HG03354 (cell line): ENCODE data around the gene NPIPA8.
"Not testable (repeated sequence)": the region's sequence is repeated elsewhere in the genome, so short reads cannot be mapped to it uniquely, and the experiment has no call there.

ENCODE experiments used
- ATAC-seq: cut with Tn5 transposase; IDR thresholded peaks from one replicate; pipeline ENCODE4 v1.9.1; 2021; ENCODE audit warnings: mild to moderate bottlenecking; ENCODE audit not compliant: unreplicated experiment, poor library complexity, severe bottlenecking

NPIPA8 gene

DNA sequence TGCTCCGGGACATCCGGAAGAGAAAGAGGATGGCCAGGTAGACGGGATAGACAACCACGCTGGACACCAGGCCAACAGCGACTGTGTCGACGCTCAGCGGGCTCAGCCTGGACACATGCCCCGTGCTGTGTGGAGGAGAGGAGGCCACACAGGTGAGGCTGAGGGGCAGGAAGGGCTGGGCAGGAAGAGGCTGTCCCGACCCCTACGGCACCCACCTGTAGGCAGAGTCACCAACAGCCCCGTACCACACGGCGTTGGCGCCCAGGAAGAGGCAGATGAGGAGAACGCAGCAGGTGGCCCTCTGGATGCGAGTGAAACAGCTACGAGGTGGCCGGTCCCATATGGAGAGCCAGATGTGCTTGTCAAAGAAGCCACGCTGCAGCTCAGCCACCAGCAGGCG lies at the start of gene NPIPA8:
TSS of gene NPIPA8 (minus strand) at position 101 of the 400 bp plus-strand sequence. CDS start 4,074 bp downstream, outside the sequence.
- not testable (repeated sequence) for ATAC-seq

DNA sequence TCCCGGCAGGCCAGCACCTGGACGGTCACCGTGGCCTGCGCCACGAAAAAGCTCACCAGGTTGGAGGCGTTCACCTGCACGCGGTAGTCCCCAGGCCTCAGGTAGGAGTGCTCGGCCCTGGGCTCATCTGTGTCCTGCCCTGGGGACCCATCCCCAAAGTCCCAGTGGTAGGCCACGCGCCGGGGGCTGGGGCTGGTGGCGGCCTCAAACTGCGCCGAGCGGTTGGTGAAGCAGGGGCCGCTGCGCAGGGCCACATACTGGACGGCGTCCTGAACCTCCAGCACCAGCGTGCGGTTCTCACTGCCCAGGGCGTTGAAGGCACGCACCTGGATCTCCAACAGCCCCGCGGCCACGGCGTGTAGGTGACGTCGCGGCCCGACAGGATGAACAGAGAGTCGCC lies 48.7 kb upstream of the NPIPA8 start:
- not testable (repeated sequence) for ATAC-seq

- ATAC-seq: not testable (repeated sequence)
These were observed 48.3 kb upstream of the NPIPA8 start for GRCh38 chr16:18384869-18385268.

- not testable (repeated sequence) for ATAC-seq
These were observed 47.6 kb upstream of the NPIPA8 start for GRCh38 chr16:18384098-18384636.

DNA sequence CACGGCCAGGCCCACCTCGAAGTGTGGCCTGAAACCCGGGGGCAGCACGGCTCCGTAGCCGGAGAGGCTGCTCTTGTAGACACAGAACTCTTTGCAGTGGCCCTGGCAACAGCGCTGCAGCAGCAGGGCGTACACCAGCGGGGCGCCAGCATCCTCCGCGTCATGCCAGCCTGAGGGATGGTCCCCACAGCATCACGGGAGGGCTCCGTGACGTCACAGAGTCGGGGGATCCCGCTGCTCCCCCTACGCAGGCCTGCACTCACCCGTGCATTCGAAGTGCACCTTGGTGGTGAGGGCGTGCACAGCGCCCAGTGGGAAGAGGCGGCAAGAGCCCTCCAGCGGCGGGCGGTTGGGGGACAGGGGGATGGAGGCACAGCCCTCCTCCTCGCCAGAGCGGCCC lies 46.2 kb upstream of the NPIPA8 start:
- ATAC-seq: not testable (repeated sequence)

GRCh38 chr16:18347742-18348141 lies 11.2 kb upstream of the NPIPA8 start:
- not testable (repeated sequence) for ATAC-seq

- not testable (repeated sequence) for ATAC-seq
These were observed 10.5 kb upstream of the NPIPA8 start for GRCh38 chr16:18346993-18347392.

- ATAC-seq: not testable (repeated sequence)
These were observed 8.1 kb upstream of the NPIPA8 start for GRCh38 chr16:18344634-18345033.

DNA sequence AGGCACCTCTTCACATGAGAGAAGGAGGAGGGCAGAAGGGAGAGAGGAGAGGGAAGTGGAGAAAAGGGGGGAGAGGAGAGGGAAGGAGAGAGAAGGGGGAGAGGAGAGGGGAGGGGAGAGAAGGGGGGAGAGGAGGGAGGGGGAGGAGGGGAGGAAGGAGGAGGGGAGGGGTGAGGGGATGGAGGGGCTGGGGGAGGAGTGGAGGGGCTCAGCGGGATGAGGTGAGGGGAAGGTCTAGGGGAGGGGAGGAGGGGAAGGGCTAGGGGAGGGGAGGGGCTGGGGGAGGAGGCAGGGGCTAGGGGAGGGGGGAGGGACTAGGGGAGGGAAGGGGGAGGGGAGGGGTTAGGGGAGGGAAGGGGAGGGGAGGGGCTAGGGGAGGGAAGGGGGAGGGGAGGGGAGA lies 5.5 kb upstream of the NPIPA8 start:
- ATAC-seq: not testable (repeated sequence)

DNA sequence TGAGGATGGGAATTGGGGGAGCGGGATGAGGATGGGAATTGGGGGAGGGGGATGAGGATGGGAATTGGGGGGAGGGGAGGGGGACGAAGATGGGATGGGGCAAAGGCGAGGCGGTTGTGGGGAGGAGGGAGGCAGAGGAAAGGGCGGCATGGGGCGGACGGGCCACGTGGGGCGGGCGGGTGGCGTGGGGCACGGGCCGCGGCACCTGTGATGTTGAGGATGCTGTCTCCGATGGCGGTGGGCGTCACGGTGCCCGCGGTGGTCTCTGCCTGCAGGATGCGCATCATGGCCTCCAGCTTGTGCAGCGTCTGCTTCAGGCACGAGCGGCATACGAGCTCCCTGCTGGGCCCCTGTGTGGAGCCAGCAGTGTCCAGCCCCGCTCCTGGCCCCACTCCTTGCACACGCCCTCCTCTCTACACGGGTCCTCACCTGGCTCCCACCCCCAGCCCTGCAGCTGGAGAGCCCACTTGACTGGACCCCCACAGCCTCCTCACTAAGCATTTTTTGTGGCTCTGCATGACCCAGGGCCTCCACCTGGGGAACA lies 5.0 kb upstream of the NPIPA8 start:
- not testable (repeated sequence) for ATAC-seq

DNA sequence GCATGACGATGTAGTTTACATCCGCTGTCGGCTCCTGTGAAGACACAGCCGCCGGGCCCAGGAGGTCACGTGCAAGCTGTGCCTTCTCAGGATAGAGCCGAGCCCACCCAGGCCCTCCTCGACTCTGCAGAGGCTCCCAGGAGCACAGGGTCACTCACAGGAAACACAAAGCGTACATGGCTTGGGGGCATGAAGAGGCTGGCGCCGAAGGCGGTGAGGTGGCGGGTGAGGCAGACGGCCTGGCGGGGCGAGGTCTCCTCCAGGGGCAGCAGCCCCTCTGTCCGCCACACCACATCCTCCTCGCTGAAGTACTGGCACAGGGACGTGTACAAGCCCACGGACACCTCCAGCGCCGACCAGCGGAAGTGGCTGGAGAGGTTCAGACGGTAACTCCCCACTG lies 2.7 kb upstream of the NPIPA8 start:
- ATAC-seq: not testable (repeated sequence)

- ATAC-seq: not testable (repeated sequence)
These were observed 24.7 kb downstream of the NPIPA8 start for GRCh38 chr16:18311811-18312210.

DNA sequence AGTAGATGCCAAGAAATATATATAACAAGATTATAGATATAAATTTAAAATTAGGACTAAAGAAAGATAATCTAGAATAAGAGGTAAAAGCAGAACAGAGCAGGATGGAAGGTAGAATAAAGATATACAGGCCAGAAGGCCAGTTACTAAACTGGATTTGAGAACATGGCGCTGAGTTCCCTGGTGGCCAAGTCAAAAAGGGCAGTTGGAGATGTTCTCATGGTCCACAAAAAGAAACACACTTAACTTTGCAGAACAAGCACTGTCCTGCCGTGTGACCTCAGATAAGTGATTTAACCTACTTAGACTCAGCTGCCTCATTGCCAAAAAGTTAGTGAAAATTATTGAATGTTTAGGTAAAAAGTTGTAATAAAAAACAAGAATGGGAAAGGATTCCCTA lies 27.4 kb downstream of the NPIPA8 start:
- not testable (repeated sequence) for ATAC-seq

GRCh38 chr16:18307241-18307640 lies 29.3 kb downstream of the NPIPA8 start:
- not testable (repeated sequence) for ATAC-seq

GRCh38 chr16:18306066-18306465 lies 30.5 kb downstream of the NPIPA8 start:
- ATAC-seq: not testable (repeated sequence)

DNA sequence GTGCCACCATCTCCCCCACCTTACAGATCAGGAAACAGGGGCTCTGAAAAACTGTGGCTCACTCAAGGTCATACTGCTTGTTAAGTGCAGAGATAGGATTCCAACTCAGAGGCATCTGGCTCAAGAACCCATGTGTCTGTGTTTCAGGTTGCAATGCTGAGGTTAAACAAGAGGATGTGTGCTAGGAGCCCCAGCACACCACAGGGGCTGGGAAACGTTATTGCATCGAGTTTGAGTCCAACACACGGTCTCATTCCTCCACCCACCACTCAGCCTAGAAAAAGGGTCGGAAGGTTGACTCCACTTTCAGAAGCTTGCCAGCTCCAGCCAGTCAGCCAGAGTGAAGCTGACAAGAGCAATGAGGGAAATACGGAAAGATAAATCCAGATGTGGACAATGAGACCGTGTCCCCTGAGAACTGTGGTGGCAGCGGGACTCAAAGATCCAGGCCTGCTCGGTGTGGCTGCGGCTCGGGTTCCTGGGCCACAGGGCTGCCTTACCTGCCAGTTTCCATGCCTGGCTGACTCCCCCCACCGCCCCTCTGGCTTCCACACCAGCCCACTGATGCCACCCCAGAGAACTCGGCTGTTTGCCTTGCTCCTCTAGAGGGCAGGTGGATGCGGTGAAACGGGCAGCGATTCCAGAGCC lies 33.4 kb downstream of the NPIPA8 start:
- ATAC-seq: not testable (repeated sequence)

GRCh38 chr16:18297714-18298113 lies 38.8 kb downstream of the NPIPA8 start:
- ATAC-seq: not testable (repeated sequence)

- not testable (repeated sequence) for ATAC-seq
These were observed 39.6 kb downstream of the NPIPA8 start for GRCh38 chr16:18296931-18297330.

DNA sequence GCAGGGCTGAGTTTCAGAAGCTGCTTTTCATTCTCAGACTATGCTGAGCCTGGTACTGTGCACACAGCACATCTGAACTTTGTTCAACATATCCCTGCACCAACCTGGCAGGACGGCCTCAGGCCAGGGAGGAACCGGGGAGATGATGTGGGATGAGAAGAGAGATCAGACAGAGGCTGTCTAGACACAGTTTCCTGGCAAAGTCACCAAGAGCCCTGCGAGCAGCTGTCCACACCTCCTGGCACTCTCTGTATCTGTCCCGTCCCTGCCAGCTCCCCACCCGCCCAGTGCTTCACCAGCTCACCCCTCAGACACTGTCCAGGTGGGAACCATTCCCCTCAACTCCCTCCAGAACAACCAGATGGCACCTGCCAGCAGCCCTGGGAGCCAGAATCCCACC lies 42.2 kb downstream of the NPIPA8 start:
- not testable (repeated sequence) for ATAC-seq

DNA sequence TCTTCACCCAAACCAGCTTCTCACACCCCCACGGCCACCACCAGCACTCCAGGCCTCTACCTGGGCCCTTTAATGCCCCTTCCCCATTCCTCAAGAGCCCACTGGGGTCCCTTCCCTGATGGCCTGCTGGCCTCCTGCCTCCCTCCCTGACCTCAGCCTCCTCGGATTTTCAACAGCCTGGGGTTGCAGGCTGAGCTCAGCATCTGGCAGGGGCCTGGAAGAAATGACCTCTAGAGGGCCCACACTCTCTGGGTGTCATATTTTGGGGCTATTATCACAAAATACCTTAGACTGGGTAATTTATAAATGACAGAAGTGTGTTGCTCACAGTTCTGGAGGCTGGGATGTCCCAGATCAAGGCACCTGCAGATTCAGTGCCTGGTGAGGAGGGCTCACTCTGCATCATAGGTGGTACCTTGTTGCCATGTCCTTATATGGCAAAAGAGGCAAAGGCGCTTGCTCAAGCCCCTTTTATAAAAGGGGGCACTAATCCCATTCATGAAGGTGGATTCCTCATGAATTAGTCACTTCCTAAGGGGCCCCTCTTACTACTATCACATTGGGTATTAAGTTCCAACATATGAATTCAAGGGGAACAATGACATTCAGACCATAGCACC lies 43.1 kb downstream of the NPIPA8 start:
- not testable (repeated sequence) for ATAC-seq

DNA sequence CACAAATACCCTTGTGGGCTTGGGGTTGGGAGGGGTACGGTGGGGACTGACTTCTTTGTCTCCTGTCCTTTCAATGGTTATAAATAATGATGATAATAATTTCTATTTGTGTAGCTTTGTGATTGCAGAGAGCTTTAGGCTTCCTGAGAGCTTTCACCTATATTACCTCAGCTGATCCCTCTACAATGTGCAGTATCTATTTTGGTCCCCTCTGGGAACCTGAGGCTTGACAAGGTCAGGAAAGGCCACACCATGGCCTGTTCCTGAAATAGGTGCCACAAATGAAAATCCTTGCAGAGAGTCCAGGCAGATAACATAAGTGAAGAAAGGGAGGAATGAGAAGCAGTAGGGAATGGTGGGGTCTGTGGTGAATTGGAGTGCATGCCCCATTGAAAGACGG lies 45.6 kb downstream of the NPIPA8 start:
- ATAC-seq: not testable (repeated sequence)
